ENCODE measurements around the gene TRMT6.

Gene TRMT6

GRCh38 chr20:5919626-5920544, 30.4 kb downstream of the TRMT6 start:
- Histone ChIP-seq H3K9ac (ENCODE audit: low read length) (no peak overlapping the region), H3K4me1 (ENCODE audit: control insufficient read depth, insufficient read depth, low read length) (no peaks in the 10 kb centered on the region), H3K27me3 (ENCODE audit: control insufficient read depth, insufficient read depth, low read length) (no peaks in the 10 kb centered on the region), H3K36me3 (ENCODE audit: control insufficient read depth, insufficient read depth, low read length) (no peaks in the 10 kb centered on the region), H3K4me3 (ENCODE audit: low read length) (no peak overlapping the region), H3K9me3 (ENCODE audit: control insufficient read depth, low read length) (no peaks in the 10 kb centered on the region)

DNA sequence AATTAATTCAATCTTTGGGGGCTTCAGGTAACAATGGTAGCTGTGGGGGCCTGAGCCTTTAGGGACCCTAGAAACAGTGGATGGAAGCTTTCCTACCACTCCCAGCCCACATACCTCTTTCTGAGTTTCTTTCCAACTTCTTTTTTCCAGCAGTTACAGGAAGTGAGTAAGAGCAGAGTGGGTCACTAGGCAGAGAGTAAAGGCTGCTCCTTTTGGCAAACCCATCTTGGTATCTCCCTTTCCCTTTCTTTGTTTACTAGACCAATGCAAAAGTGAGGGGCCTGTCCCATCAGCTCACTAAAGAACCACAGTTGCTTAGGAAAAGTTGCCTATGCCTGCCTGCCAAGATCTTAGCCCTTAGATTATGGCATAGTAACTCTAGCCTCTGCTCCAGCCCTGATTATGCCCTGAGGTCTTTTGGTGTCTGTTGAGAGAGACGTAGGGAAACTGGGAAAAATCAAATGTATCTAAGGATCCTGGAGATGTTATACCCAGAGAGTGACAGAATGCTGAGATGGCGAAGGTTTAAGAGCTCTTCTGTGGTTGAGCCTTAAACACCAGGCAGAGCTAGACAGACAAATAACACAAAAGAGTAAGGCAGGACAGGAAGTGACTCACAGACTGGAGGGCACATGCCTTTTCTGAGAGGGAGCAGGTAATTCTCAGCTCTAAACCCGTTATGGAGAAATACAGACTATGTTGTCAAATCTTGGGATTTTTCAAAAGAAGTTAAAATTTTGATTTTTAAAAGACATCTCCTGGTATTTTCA, 31.3 kb downstream of the TRMT6 start:
- H3K9me3 ChIP-seq (ENCODE audit: control insufficient read depth, low read length): no peaks in the 10 kb centered on the region
- H3K4me3 ChIP-seq (ENCODE audit: low read length): no peak overlapping the region
- no peaks in the 10 kb centered on the region for H3K4me1 ChIP-seq (ENCODE audit: control insufficient read depth, insufficient read depth, low read length)
- H3K27me3 ChIP-seq (ENCODE audit: control insufficient read depth, insufficient read depth, low read length): no peaks in the 10 kb centered on the region
- H3K36me3 ChIP-seq (ENCODE audit: control insufficient read depth, insufficient read depth, low read length): no peaks in the 10 kb centered on the region
- H3K9ac ChIP-seq (ENCODE audit: low read length): no peak overlapping the region

DNA sequence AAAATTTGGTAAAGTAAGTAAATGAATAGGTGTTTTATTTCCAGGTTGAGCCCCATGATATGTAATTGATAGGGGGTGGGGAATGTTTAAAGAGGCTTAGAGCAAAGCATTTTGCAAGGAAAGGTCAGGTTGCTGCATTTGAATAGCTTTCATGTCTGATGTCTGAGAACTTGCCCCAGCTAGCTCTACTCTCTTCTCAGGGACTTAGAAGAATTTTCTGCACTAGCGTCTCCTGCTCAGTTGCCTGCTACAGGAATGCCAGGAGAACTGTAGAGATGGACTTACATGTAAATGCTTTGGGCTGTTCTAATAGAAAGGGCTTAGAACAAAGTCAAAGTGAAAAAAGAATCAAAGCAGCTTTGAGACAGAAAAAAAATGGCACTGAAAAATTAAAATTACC, 35.5 kb downstream of the TRMT6 start:
- no peak overlapping the region for H3K9ac ChIP-seq (ENCODE audit: low read length)
- no peak overlapping the region for H3K4me3 ChIP-seq (ENCODE audit: low read length)
- H3K36me3 ChIP-seq (ENCODE audit: control insufficient read depth, insufficient read depth, low read length): no peaks in the 10 kb centered on the region
- no peaks in the 10 kb centered on the region for H3K9me3 ChIP-seq (ENCODE audit: control insufficient read depth, low read length)
- peaks cover 11% of the 10 kb centered on the region for H3K27me3 ChIP-seq (ENCODE audit: control insufficient read depth, insufficient read depth, low read length)
- no peaks in the 10 kb centered on the region for H3K4me1 ChIP-seq (ENCODE audit: control insufficient read depth, insufficient read depth, low read length)

- H3K27me3 ChIP-seq (ENCODE audit: control insufficient read depth, insufficient read depth, low read length): peaks cover 11% of the 10 kb centered on the region
- no peaks in the 10 kb centered on the region for H3K4me1 ChIP-seq (ENCODE audit: control insufficient read depth, insufficient read depth, low read length)
- H3K9me3 ChIP-seq (ENCODE audit: control insufficient read depth, low read length): no peaks in the 10 kb centered on the region
- no peak overlapping the region for H3K9ac ChIP-seq (ENCODE audit: low read length)
- H3K36me3 ChIP-seq (ENCODE audit: control insufficient read depth, insufficient read depth, low read length): no peaks in the 10 kb centered on the region
- H3K4me3 ChIP-seq (ENCODE audit: low read length): no peak overlapping the region
Observed at GRCh38 chr20:5913166-5913565, 37.2 kb downstream of the TRMT6 start.

DNA sequence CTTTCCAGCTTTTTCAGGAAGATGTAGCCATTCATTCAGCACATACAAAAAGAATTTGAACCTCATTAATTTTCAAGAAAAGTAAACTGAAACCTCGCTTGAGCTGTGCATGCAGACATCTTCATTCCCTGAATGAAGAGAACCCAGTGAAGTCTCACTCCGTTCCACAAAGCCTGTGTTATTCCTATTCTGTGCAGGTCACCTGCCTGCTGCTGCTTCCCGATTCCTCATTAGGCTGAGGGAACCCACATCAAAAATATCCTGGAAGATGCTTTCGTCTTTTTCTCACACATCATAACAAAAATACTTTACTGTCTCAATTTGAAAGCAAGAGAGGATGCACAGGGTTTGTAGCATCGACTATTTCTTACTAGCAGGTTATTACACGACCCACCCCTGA, 40.1 kb downstream of the TRMT6 start:
- Histone ChIP-seq H3K9me3 (ENCODE audit: control insufficient read depth, low read length) (no peaks in the 10 kb centered on the region), H3K27me3 (ENCODE audit: control insufficient read depth, insufficient read depth, low read length) (peaks cover 11% of the 10 kb centered on the region), H3K4me3 (ENCODE audit: low read length) (no peak overlapping the region), H3K9ac (ENCODE audit: low read length) (no peak overlapping the region), H3K4me1 (ENCODE audit: control insufficient read depth, insufficient read depth, low read length) (no peaks in the 10 kb centered on the region), H3K36me3 (ENCODE audit: control insufficient read depth, insufficient read depth, low read length) (no peaks in the 10 kb centered on the region)

GRCh38 chr20:5908981-5909380, 41.4 kb downstream of the TRMT6 start:
- Histone ChIP-seq H3K36me3 (ENCODE audit: control insufficient read depth, insufficient read depth, low read length) (no peaks in the 10 kb centered on the region), H3K9ac (ENCODE audit: low read length) (no peak overlapping the region), H3K4me3 (ENCODE audit: low read length) (no peak overlapping the region), H3K9me3 (ENCODE audit: control insufficient read depth, low read length) (no peaks in the 10 kb centered on the region), H3K4me1 (ENCODE audit: control insufficient read depth, insufficient read depth, low read length) (no peaks in the 10 kb centered on the region), H3K27me3 (ENCODE audit: control insufficient read depth, insufficient read depth, low read length) (peaks cover 11% of the 10 kb centered on the region)

- no peaks in the 10 kb centered on the region for H3K36me3 ChIP-seq (ENCODE audit: control insufficient read depth, insufficient read depth, low read length)
- no peaks in the 10 kb centered on the region for H3K4me1 ChIP-seq (ENCODE audit: control insufficient read depth, insufficient read depth, low read length)
- no peak overlapping the region for H3K4me3 ChIP-seq (ENCODE audit: low read length)
- no peak overlapping the region for H3K9ac ChIP-seq (ENCODE audit: low read length)
- no peaks in the 10 kb centered on the region for H3K9me3 ChIP-seq (ENCODE audit: control insufficient read depth, low read length)
- H3K27me3 ChIP-seq (ENCODE audit: control insufficient read depth, insufficient read depth, low read length): no peaks in the 10 kb centered on the region
Observed at GRCh38 chr20:5900908-5901307, 49.4 kb downstream of the TRMT6 start.

GRCh38 chr20:5899444-5899843, 50.9 kb downstream of the TRMT6 start:
- H3K9me3 ChIP-seq (ENCODE audit: control insufficient read depth, low read length): no peaks in the 10 kb centered on the region
- no peak overlapping the region for H3K4me3 ChIP-seq (ENCODE audit: low read length)
- no peaks in the 10 kb centered on the region for H3K36me3 ChIP-seq (ENCODE audit: control insufficient read depth, insufficient read depth, low read length)
- no peaks in the 10 kb centered on the region for H3K4me1 ChIP-seq (ENCODE audit: control insufficient read depth, insufficient read depth, low read length)
- H3K9ac ChIP-seq (ENCODE audit: low read length): no peak overlapping the region
- no peaks in the 10 kb centered on the region for H3K27me3 ChIP-seq (ENCODE audit: control insufficient read depth, insufficient read depth, low read length)

DNA sequence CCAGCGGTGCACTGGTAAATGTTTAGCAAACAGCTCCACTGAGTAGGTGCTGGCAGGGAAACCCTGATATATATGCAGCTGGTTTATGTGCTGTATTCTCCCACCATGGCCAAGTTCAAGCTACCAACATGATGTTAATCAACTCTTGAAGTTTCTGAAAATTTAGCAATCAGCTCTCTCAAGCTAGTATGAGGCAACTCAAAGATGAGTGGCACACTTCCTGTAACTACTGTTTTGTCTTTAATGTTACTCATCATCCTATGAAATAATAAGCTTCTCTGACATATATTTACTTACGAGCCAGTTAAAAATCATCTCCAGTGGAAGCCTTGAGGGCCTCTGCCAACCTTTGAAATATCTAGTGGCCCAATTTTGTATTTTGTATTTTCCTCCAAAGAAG, 54.7 kb downstream of the TRMT6 start:
- H3K9ac ChIP-seq (ENCODE audit: low read length): no peak overlapping the region
- no peaks in the 10 kb centered on the region for H3K27me3 ChIP-seq (ENCODE audit: control insufficient read depth, insufficient read depth, low read length)
- no peak overlapping the region for H3K4me3 ChIP-seq (ENCODE audit: low read length)
- H3K9me3 ChIP-seq (ENCODE audit: control insufficient read depth, low read length): no peaks in the 10 kb centered on the region
- no peaks in the 10 kb centered on the region for H3K4me1 ChIP-seq (ENCODE audit: control insufficient read depth, insufficient read depth, low read length)
- H3K36me3 ChIP-seq (ENCODE audit: control insufficient read depth, insufficient read depth, low read length): no peaks in the 10 kb centered on the region

DNA sequence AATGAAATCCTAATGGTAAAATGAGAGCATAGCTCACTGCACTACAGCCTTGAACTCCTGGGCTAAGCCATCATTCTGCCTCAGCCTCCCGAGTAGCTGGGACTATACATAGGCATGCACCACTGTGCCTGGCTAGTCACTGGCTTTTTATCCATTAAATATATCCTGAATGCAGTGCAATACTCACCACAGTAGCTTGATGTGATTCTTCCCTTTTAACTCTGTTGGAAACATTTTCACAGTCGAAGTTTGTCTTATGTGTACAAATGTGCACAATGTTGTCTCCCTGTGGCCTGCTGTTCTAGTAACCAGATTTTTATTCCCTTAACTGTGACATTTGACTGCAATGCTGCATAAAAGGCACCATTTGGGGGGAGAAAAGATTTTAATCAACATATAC, 56.7 kb downstream of the TRMT6 start:
- Histone ChIP-seq H3K9ac (ENCODE audit: low read length) (no peak overlapping the region), H3K9me3 (ENCODE audit: control insufficient read depth, low read length) (no peaks in the 10 kb centered on the region), H3K4me1 (ENCODE audit: control insufficient read depth, insufficient read depth, low read length) (no peaks in the 10 kb centered on the region)

GRCh38 chr20:5893052-5893451, 57.3 kb downstream of the TRMT6 start:
- H3K4me1 ChIP-seq (ENCODE audit: control insufficient read depth, insufficient read depth, low read length): no peaks in the 10 kb centered on the region
- no peak overlapping the region for H3K4me3 ChIP-seq (ENCODE audit: low read length)
- no peaks in the 10 kb centered on the region for H3K36me3 ChIP-seq (ENCODE audit: control insufficient read depth, insufficient read depth, low read length)
- no peaks in the 10 kb centered on the region for H3K27me3 ChIP-seq (ENCODE audit: control insufficient read depth, insufficient read depth, low read length)
- no peaks in the 10 kb centered on the region for H3K9me3 ChIP-seq (ENCODE audit: control insufficient read depth, low read length)
- H3K9ac ChIP-seq (ENCODE audit: low read length): no peak overlapping the region

More for the DNA sequence above, 56.7 kb downstream of the TRMT6 start:
- Histone ChIP-seq H3K27me3 (ENCODE audit: control insufficient read depth, insufficient read depth, low read length) (no peaks in the 10 kb centered on the region), H3K4me3 (ENCODE audit: low read length) (no peak overlapping the region), H3K36me3 (ENCODE audit: control insufficient read depth, insufficient read depth, low read length) (no peaks in the 10 kb centered on the region)

GRCh38 chr20:5890773-5891441, 59.4 kb downstream of the TRMT6 start:
- no peaks in the 10 kb centered on the region for H3K9me3 ChIP-seq (ENCODE audit: control insufficient read depth, low read length)
- no peak overlapping the region for H3K4me3 ChIP-seq (ENCODE audit: low read length)
- H3K27me3 ChIP-seq (ENCODE audit: control insufficient read depth, insufficient read depth, low read length): no peaks in the 10 kb centered on the region
- no peaks in the 10 kb centered on the region for H3K4me1 ChIP-seq (ENCODE audit: control insufficient read depth, insufficient read depth, low read length)
- no peaks in the 10 kb centered on the region for H3K36me3 ChIP-seq (ENCODE audit: control insufficient read depth, insufficient read depth, low read length)
- H3K9ac ChIP-seq (ENCODE audit: low read length): no peak overlapping the region

Measured in mucosa of stomach (tissue), 1 donor.